Esophagus muscularis mucosa (tissue), 3 donors: Measurements from ENCODE around the gene UBR2.

Source experiments
- EP300 ChIP-seq: sonication (generic); formaldehyde crosslinking; IDR thresholded peaks from one replicate; pipeline ENCODE4 v1.6.1; 2017; ENCODE audit warnings: antibody characterized with exemption
- POLR2AphosphoS5 ChIP-seq, 2 donors: sonication (generic); formaldehyde crosslinking; IDR thresholded peaks; one replicate each; pipeline ENCODE4 v1.6.1; 2017; ENCODE audit warnings: antibody characterized with exemption in 2 of 2

GRCh38 chr6:42616716-42617115 is 52.9 kb downstream of the UBR2 start:
- TF ChIP-seq EP300 = no peak
- TF ChIP-seq POLR2AphosphoS5 (IDR thresholded peaks at IDR 0.05) = no peak
